ENCODE data around the gene IDH3A. TPM values are rescaled to one million over a fixed set of nuclear protein-coding genes. Genes with fewer than 3 reads are reported as not detected.
A peak's percentile ranks its signal among the peaks of the same experiment; 100 is the strongest.

Gene IDH3A
- total RNA-seq, 1 donor from 2014 or later: 41.5 TPM

GRCh38 chr15:78178064-78178463, 28.9 kb downstream of the IDH3A start:
- no peak for TF ChIP-seq CTCF (conservative IDR thresholded peaks at IDR 0.05)
- Mint-ChIP-seq H3K9me3 (no peaks in the 10 kb centered on the region), H3K27me3 (ENCODE audit: low read depth) (no peaks in the 10 kb centered on the region), H3K36me3 (ENCODE audit: low read depth) (no peaks in the 10 kb centered on the region), H3K27ac (ENCODE audit: unreplicated experiment) (peak overlapping the region; percentile 20), H3K4me1 (no peaks in the 10 kb centered on the region), H3K4me3 (no peak overlapping the region)
- no peak for DNase-seq (ENCODE audit: low read depth, low spot score)

GRCh38 chr15:78179286-78179840, 30.2 kb downstream of the IDH3A start:
- TF ChIP-seq CTCF (conservative IDR thresholded peaks at IDR 0.05): no peak
- no peaks in the 10 kb centered on the region for H3K36me3 Mint-ChIP-seq (ENCODE audit: low read depth)
- no peak for DNase-seq (ENCODE audit: low read depth, low spot score)
- H3K9me3 Mint-ChIP-seq: no peaks in the 10 kb centered on the region
- no peaks in the 10 kb centered on the region for H3K4me1 Mint-ChIP-seq
- no peak overlapping the region for H3K4me3 Mint-ChIP-seq
- no peak overlapping the region for H3K27ac Mint-ChIP-seq (ENCODE audit: unreplicated experiment)
- no peaks in the 10 kb centered on the region for H3K27me3 Mint-ChIP-seq (ENCODE audit: low read depth)

GRCh38 chr15:78179906-78180305, 30.7 kb downstream of the IDH3A start:
- Mint-ChIP-seq H3K27ac (ENCODE audit: unreplicated experiment) (no peak overlapping the region), H3K36me3 (ENCODE audit: low read depth) (no peaks in the 10 kb centered on the region), H3K4me1 (no peaks in the 10 kb centered on the region), H3K27me3 (ENCODE audit: low read depth) (no peaks in the 10 kb centered on the region), H3K9me3 (no peaks in the 10 kb centered on the region), H3K4me3 (no peak overlapping the region)
- TF ChIP-seq CTCF (conservative IDR thresholded peaks at IDR 0.05): no peak
- no peak for DNase-seq (ENCODE audit: low read depth, low spot score)

- no peaks in the 10 kb centered on the region for H3K4me1 Mint-ChIP-seq
- no peak overlapping the region for H3K4me3 Mint-ChIP-seq
- H3K36me3 Mint-ChIP-seq (ENCODE audit: low read depth): peaks cover 4% of the 10 kb centered on the region
- H3K27ac Mint-ChIP-seq (ENCODE audit: unreplicated experiment): no peak overlapping the region
- no peak for TF ChIP-seq CTCF (conservative IDR thresholded peaks at IDR 0.05)
- DNase-seq (ENCODE audit: low read depth, low spot score): no peak
- no peaks in the 10 kb centered on the region for H3K9me3 Mint-ChIP-seq
- H3K27me3 Mint-ChIP-seq (ENCODE audit: low read depth): no peaks in the 10 kb centered on the region
Observed at GRCh38 chr15:78182336-78182700, 33.2 kb downstream of the IDH3A start.

GRCh38 chr15:78182821-78183220, 33.7 kb downstream of the IDH3A start:
- no peak overlapping the region for H3K4me3 Mint-ChIP-seq
- H3K4me1 Mint-ChIP-seq: no peaks in the 10 kb centered on the region
- no peaks in the 10 kb centered on the region for H3K9me3 Mint-ChIP-seq
- no peak for TF ChIP-seq CTCF (conservative IDR thresholded peaks at IDR 0.05)
- H3K27me3 Mint-ChIP-seq (ENCODE audit: low read depth): no peaks in the 10 kb centered on the region
- no peak for DNase-seq (ENCODE audit: low read depth, low spot score)
- H3K36me3 Mint-ChIP-seq (ENCODE audit: low read depth): peaks cover 4% of the 10 kb centered on the region
- H3K27ac Mint-ChIP-seq (ENCODE audit: unreplicated experiment): no peak overlapping the region
